GM18520 (cell line): ENCODE data around the gene ATF7.
"Not testable (repeated sequence)": the region's sequence is repeated elsewhere in the genome, so short reads cannot be mapped to it uniquely, and the experiment has no call there.

ENCODE experiments used
- ATAC-seq: cut with Tn5 transposase; IDR thresholded peaks from one replicate; pipeline ENCODE4 v1.9.1; 2021; ENCODE audit not compliant: unreplicated experiment

The ATF7 gene

GRCh38 chr12:53627919-53628318 lies 1.7 kb upstream of the ATF7 start:
- no peak for ATAC-seq

GRCh38 chr12:53626702-53627169 lies 554 bp upstream of the ATF7 start:
- no peak for ATAC-seq

GRCh38 chr12:53625373-53625945 lies 723 bp downstream of the ATF7 start:
- no peak for ATAC-seq

GRCh38 chr12:53624956-53625355 lies 1.2 kb downstream of the ATF7 start:
- ATAC-seq: no peak

- ATAC-seq: no peak
Measured at GRCh38 chr12:53624458-53624857, 1.7 kb downstream of the ATF7 start.

GRCh38 chr12:53623548-53624385 lies 2.4 kb downstream of the ATF7 start:
- no peak for ATAC-seq

- ATAC-seq: no peak
Measured at GRCh38 chr12:53622724-53623123, 3.5 kb downstream of the ATF7 start.

GRCh38 chr12:53618275-53618674 lies 7.9 kb downstream of the ATF7 start:
- no peak for ATAC-seq

GRCh38 chr12:53617700-53618099 lies 8.5 kb downstream of the ATF7 start:
- no peak for ATAC-seq

GRCh38 chr12:53616950-53617349 lies 9.2 kb downstream of the ATF7 start:
- no peak for ATAC-seq

- no peak for ATAC-seq
Measured at GRCh38 chr12:53613821-53614220, 12.4 kb downstream of the ATF7 start.

GRCh38 chr12:53612978-53613377 lies 13.2 kb downstream of the ATF7 start:
- ATAC-seq: no peak

- ATAC-seq: no peak
Measured at GRCh38 chr12:53611304-53611703, 14.9 kb downstream of the ATF7 start.

- not testable (repeated sequence) for ATAC-seq
Measured at GRCh38 chr12:53606688-53607087, 19.5 kb downstream of the ATF7 start.

GRCh38 chr12:53604581-53604980 lies 21.6 kb downstream of the ATF7 start:
- no peak for ATAC-seq

GRCh38 chr12:53603804-53604203 lies 22.4 kb downstream of the ATF7 start:
- ATAC-seq: no peak

- ATAC-seq: no peak
Measured at GRCh38 chr12:53603196-53603595, 23.0 kb downstream of the ATF7 start.

GRCh38 chr12:53602176-53602864 lies 23.9 kb downstream of the ATF7 start:
- ATAC-seq: no peak

- ATAC-seq: no peak
Measured at GRCh38 chr12:53601296-53601847, 24.8 kb downstream of the ATF7 start.

GRCh38 chr12:53600490-53601295 lies 25.5 kb downstream of the ATF7 start:
- no peak for ATAC-seq

GRCh38 chr12:53599579-53599978 lies 26.6 kb downstream of the ATF7 start:
- no peak for ATAC-seq
